ENCODE measurements around the gene ZNF778.
"Not testable (repeated sequence)": the region's sequence is repeated elsewhere in the genome, so short reads cannot be mapped to it uniquely, and the experiment has no call there.

ZNF778 gene

DNA sequence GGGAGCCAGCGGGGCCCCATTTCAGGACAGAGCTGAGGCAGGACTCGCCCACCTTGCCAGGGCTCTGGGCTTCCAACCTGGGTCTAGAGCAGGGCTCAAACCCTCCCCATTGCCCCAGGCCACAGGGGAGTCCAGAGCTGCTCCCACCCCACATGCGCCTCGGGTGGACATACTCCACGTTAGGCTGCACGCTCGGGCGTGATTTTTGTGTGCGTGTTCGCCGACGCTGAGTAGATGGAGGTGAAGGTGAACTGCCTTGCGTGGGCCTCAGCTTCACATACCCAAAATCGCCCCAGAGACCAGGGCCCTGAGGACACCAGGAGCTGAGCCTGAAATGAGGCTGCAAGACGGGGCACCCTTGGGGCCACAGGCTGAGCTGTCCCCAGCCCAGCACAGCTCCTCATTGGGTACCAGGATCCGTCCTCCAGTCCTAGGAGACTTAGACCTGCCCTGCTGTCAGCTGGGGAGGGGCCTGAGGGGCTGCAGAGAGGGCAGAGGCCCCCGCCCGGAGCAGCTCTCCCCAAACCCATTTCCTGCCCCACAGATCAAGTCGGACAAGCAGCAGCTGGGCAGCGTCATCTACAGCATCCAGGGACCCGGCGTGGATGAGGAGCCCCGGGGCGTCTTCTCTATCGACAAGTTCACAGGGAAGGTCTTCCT lies 37.7 kb upstream of the ZNF778 start:
- no peak for DNase-seq (ENCODE audit: low read depth in 2 of 2)

- no peak for DNase-seq (ENCODE audit: low read depth in 2 of 2)
These were observed 34.0 kb upstream of the ZNF778 start for GRCh38 chr16:89183463-89183862.

- DNase-seq (ENCODE audit: low read depth in 2 of 2), result no peak
These were observed 33.4 kb upstream of the ZNF778 start for GRCh38 chr16:89183975-89184676.

DNA sequence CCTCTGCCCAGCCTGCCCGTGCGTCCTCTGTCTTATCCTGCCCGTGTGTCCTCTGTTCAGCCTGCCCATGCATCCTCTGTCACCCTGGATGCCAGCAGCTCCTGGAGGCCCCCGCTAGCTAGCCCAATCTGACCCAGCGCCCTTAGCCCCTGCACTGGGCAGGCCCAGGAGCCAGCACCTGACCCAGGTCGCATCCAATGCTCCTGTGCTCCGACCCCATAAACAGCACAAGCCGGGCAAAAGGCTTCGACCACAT lies 32.9 kb upstream of the ZNF778 start:
- DNase-seq (ENCODE audit: low read depth in 2 of 2), result no peak

GRCh38 chr16:89184933-89185794 lies 32.3 kb upstream of the ZNF778 start:
- no peak for DNase-seq (ENCODE audit: low read depth in 2 of 2)

- not testable (repeated sequence) for DNase-seq (ENCODE audit: low read depth in 2 of 2)
These were observed 31.5 kb upstream of the ZNF778 start for GRCh38 chr16:89185887-89186592.

GRCh38 chr16:89186593-89187031 lies 30.9 kb upstream of the ZNF778 start:
- DNase-seq (ENCODE audit: low read depth in 2 of 2), result not testable (repeated sequence)

DNA sequence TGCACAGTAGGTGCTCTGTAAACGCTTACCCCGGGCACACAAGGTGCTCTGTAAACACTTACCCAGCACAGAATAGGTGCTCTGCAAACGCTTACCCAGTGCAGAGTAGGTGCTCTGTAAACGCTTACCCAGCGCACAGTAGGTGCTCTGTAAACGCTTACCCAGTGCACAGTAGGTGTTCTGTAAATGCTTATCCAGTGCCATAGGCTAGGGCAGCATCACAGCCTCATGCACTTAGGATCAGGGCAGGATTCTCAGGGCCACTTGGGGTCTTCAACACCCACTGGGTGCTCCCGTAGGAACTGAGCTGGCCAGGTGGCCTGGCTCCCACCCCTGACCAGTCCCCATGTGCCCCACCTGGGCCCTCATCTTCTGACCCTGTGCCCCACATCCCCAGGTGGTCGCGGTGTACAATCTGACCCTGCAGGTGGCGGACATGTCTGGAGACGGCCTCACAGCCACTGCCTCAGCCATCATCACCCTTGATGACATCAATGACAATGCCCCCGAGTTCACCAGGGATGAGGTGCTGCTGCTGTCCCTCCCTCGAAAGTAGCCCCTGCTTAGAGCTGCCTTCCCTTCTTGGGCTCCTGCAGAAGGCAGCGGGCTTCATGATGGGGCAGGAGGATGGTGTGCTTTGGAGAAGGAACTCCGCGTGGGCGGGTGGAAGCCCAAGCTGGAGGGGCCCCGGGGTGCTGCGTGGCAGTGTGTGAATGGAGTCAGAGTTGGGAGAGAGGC lies 30.3 kb upstream of the ZNF778 start:
- DNase-seq (ENCODE audit: low read depth in 2 of 2), result no peak

GRCh38 chr16:89187770-89188392 lies 29.6 kb upstream of the ZNF778 start:
- DNase-seq (ENCODE audit: low read depth in 2 of 2), result no peak

GRCh38 chr16:89188471-89189357 lies 28.8 kb upstream of the ZNF778 start:
- not testable (repeated sequence) for DNase-seq (ENCODE audit: low read depth in 2 of 2)

- no peak for DNase-seq (ENCODE audit: low read depth in 2 of 2)
These were observed 28.0 kb upstream of the ZNF778 start for GRCh38 chr16:89189358-89190025.

- DNase-seq (ENCODE audit: low read depth in 2 of 2), result no peak
These were observed 27.1 kb upstream of the ZNF778 start for GRCh38 chr16:89190150-89190958.

GRCh38 chr16:89191033-89191900 lies 26.2 kb upstream of the ZNF778 start:
- DNase-seq (ENCODE audit: low read depth in 2 of 2), result no peak

DNA sequence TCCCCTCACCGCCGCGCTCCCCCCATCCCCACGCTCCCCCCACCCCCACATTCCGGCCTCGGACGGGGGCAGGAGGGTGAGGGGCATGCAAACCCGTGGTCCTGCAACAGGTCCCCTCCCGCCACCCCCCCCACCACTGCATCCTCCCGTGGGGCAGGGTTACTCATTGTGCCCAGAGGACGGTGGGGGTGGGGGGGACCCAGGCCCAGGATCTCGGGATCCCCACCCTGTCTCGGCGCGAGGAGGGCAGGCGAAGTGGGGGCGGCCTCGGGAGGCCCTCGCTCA lies 25.7 kb upstream of the ZNF778 start:
- no peak for DNase-seq (ENCODE audit: low read depth in 2 of 2)

DNA sequence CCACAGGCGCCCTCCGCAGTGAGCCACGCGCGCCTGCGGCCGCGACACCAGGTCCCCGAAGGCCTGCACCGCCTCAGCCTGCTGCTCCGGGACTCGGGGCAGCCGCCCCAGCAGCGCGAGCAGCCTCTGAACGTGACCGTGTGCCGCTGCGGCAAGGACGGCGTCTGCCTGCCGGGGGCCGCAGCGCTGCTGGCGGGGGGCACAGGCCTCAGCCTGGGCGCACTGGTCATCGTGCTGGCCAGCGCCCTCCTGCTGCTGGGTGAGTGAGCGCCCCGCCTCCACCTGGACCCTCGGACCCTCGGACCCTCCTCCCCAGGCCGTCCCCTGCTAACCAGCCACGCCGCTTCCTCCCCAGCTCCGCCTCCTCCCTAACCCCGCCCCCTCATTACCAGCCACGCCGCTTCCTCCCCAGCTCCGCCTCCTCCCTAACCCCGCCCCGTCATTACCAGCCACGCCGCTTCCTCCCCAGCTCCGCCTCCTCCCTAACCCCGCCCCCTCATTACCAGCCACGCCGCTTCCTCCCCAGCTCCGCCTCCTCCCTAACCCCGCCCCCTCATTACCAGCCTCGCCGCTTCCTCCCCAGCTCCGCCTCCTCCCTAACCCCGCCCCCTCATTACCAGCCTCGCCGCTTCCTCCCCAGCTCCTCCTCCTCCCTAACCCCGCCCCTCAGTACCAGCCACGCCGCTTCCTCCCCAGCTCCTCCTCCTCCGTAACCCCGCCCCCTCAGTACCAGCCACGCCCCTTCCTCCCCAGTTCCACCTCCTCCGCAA lies 25.1 kb upstream of the ZNF778 start:
- DNase-seq (ENCODE audit: low read depth in 2 of 2), result peak; percentile 37 to 58

GRCh38 chr16:89192956-89193575 lies 24.4 kb upstream of the ZNF778 start:
- peak; percentile 53 to 87 for DNase-seq (ENCODE audit: low read depth in 2 of 2)
